ENCODE data around the gene NEAT1.

NEAT1 gene

GRCh38 chr11:65417702-65418430, 4.7 kb upstream of the NEAT1 start:
- no peak for TF ChIP-seq CTCF (IDR thresholded peaks at IDR 0.05; ENCODE audit: low read depth, low read length)
- DNase-seq (ENCODE audit: extremely low read depth, low read depth), result no peak

- TF ChIP-seq CTCF (IDR thresholded peaks at IDR 0.05; ENCODE audit: low read depth, low read length), result no peak
- DNase-seq (ENCODE audit: extremely low read depth, low read depth), result no peak
These were observed 4.2 kb upstream of the NEAT1 start for GRCh38 chr11:65418431-65418680.

GRCh38 chr11:65418681-65419459, 3.7 kb upstream of the NEAT1 start:
- DNase-seq (ENCODE audit: extremely low read depth, low read depth), result peak; percentile 93
- TF ChIP-seq CTCF (IDR thresholded peaks at IDR 0.05; ENCODE audit: low read depth, low read length), result no peak

- no peak for DNase-seq (ENCODE audit: extremely low read depth, low read depth)
- TF ChIP-seq CTCF (IDR thresholded peaks at IDR 0.05; ENCODE audit: low read depth, low read length), result no peak
These were observed 3.2 kb upstream of the NEAT1 start for GRCh38 chr11:65419460-65419771.

GRCh38 chr11:65419772-65420481, 2.7 kb upstream of the NEAT1 start:
- no peak for TF ChIP-seq CTCF (IDR thresholded peaks at IDR 0.05; ENCODE audit: low read depth, low read length)
- DNase-seq (ENCODE audit: extremely low read depth, low read depth), result peak; percentile 87

- DNase-seq (ENCODE audit: extremely low read depth, low read depth), result no peak
- TF ChIP-seq CTCF (IDR thresholded peaks at IDR 0.05; ENCODE audit: low read depth, low read length), result no peak
These were observed 2.1 kb upstream of the NEAT1 start for GRCh38 chr11:65420506-65420905.

Data from AG09319 (cell line).